GM12891 (cell line): ENCODE data around the gene MADD.
A peak's percentile ranks its signal among the peaks of the same experiment; 100 is the strongest.

Experiments used
- DNase-seq: peaks from one replicate; pipeline ENCODE4 v3.0.0; 2011; ENCODE audit warnings: low spot score; ENCODE audit not compliant: insufficient read length
- FAIRE-seq: peaks from 2 replicates; lab custom pipeline; 2011; peaks lifted over from hg19 to GRCh38; lab: Jason Lieb, UNC
- PAX5 ChIP-seq: IDR thresholded peaks from 2 replicates; pipeline ENCODE4 v1.6.1; 2011; ENCODE audit warnings: low read length, moderate library complexity, mild to moderate bottlenecking; ENCODE audit not compliant: insufficient read depth, severe bottlenecking
- POLR2A ChIP-seq: IDR thresholded peaks from 2 replicates; pipeline ENCODE4 v1.6.1; 2011; ENCODE audit warnings: low read depth, low read length, control low read depth
- POLR2AphosphoS5 ChIP-seq: IDR thresholded peaks from 2 replicates; pipeline ENCODE4 v1.6.1; 2011; ENCODE audit warnings: low read depth, low read length, control low read depth
- POU2F2 ChIP-seq: IDR thresholded peaks from 2 replicates; pipeline ENCODE4 v1.6.1; 2011; ENCODE audit warnings: low read depth, mild to moderate bottlenecking, control low read depth, low read length, moderate library complexity
- SPI1 ChIP-seq: IDR thresholded peaks from 2 replicates; pipeline ENCODE4 v1.6.1; 2011; ENCODE audit warnings: low read depth, low read length, control low read depth
- TAF1 ChIP-seq: IDR thresholded peaks from 2 replicates; pipeline ENCODE4 v1.6.1; 2011; ENCODE audit warnings: low read depth, low read length, control low read depth

The MADD gene

DNA sequence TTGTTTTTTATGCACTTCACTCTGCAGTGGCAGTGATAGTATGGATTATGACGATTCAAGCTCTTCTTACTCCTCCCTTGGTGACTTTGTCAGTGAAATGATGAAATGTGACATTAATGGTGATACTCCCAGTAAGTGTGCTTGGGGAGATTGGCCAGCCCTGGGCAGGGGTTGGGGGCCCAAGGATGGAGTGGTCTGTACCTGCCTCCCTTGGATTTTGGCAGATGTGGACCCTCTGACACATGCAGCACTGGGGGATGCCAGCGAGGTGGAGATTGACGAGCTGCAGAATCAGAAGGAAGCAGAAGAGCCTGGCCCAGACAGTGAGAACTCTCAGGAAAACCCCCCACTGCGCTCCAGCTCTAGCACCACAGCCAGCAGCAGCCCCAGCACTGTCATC lies 14.2 kb downstream of the MADD start:
- no peak for DNase-seq
- TF ChIP-seq POLR2A (no peak), SPI1 (no peak), POU2F2 (no peak), PAX5 (no peak), TAF1 (no peak)
- FAIRE-seq: no peak

GRCh38 chr11:47285969-47286770 lies 16.2 kb downstream of the MADD start:
- TF ChIP-seq PAX5: no peak
- no peak for TF ChIP-seq POLR2A
- no peak for TF ChIP-seq SPI1
- TF ChIP-seq POLR2AphosphoS5: no peak
- TF ChIP-seq POU2F2: no peak
- TF ChIP-seq TAF1: no peak
- no peak for DNase-seq
- no peak for FAIRE-seq

GRCh38 chr11:47288066-47288465 lies 18.1 kb downstream of the MADD start:
- no peak for DNase-seq
- FAIRE-seq: peak; percentile 47
- TF ChIP-seq POLR2AphosphoS5 (no peak), POU2F2 (no peak), SPI1 (no peak), TAF1 (no peak), PAX5 (no peak), POLR2A (no peak)

DNA sequence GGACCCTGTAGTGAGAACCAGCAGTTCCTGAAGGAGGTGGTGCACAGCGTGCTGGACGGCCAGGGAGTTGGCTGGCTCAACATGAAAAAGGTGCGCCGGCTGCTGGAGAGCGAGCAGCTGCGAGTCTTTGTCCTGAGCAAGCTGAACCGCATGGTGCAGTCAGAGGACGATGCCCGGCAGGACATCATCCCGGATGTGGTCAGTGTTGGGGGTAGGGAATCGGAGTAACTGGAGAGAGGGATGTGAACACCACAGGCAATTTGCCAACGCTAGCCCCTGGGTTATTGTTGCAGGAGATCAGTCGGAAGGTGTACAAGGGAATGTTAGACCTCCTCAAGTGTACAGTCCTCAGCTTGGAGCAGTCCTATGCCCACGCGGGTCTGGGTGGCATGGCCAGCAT lies 19.9 kb downstream of the MADD start:
- TF ChIP-seq SPI1 (no peak), POU2F2 (no peak), PAX5 (no peak), TAF1 (no peak), POLR2A (no peak), POLR2AphosphoS5 (no peak)
- no peak for FAIRE-seq
- no peak for DNase-seq

DNA sequence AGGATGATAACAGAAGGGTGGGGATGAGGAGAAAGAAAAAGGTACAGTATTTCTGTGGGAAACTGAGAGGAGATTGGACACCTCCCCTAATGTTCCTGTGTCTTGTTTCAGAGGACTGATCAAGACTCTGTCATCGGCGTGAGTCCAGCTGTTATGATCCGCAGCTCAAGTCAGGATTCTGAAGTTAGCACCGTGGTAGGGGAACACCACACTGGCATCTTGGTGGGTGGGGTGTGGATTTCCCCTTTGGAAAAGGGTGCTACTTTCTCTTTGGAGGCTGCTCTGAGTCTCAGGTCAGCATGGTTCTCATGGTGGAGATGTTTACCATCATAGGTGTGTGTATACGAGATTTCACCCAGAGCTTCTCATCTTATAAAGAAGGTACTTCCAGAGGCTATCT lies 25.5 kb downstream of the MADD start:
- TF ChIP-seq POLR2AphosphoS5 (no peak), SPI1 (no peak), POLR2A (no peak), POU2F2 (no peak), TAF1 (no peak), PAX5 (no peak)
- FAIRE-seq (no peak), DNase-seq (no peak)

GRCh38 chr11:47296045-47296444 lies 26.1 kb downstream of the MADD start:
- DNase-seq: no peak
- no peak for FAIRE-seq
- TF ChIP-seq POU2F2 (no peak), TAF1 (no peak), POLR2A (no peak), SPI1 (no peak), POLR2AphosphoS5 (no peak)

DNA sequence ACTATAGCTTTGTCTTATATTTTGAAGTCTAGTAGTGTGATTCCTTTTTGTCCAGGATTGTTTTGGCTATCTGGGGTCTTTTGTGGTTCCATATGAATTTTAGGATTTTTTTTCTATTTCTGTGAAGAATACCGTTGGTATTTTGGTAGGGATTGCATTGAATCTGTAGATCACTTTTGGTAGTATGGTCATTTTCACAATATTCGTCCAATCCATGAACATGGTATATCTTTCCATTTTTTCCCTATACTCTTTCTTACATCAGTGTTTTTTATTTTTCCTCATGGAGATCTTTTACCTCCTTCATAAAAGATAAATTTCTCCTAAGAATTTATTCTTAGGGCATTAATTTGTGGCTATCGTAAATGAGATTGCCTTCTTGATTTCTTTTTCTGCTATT lies 29.1 kb downstream of the MADD start:
- no peak for TF ChIP-seq POLR2A
- TF ChIP-seq SPI1: no peak
- TF ChIP-seq POU2F2: no peak
- TF ChIP-seq PAX5: no peak
- TF ChIP-seq POLR2AphosphoS5: no peak
- FAIRE-seq (no peak), DNase-seq (no peak)

GRCh38 chr11:47302853-47303252 lies 32.9 kb downstream of the MADD start:
- TF ChIP-seq TAF1 (no peak), PAX5 (no peak), POLR2AphosphoS5 (no peak), SPI1 (no peak), POLR2A (no peak), POU2F2 (no peak)
- FAIRE-seq (no peak), DNase-seq (no peak)

- DNase-seq (no peak), FAIRE-seq (no peak)
- TF ChIP-seq PAX5 (no peak), SPI1 (no peak)
Measured at GRCh38 chr11:47305734-47306483, 36.0 kb downstream of the MADD start.

GRCh38 chr11:47306484-47306844 lies 36.5 kb downstream of the MADD start:
- TF ChIP-seq PAX5: no peak
- no peak for TF ChIP-seq POU2F2
- no peak for FAIRE-seq
- DNase-seq: no peak
